Neural cell (in vitro differentiated cells): ENCODE measurements around the gene STAB1.

Experiments
- CTCF ChIP-seq: fragments of 450-650 bp; IDR thresholded peaks from 2 replicates; pipeline ENCODE4 v1.5.1; 2014; ENCODE audit warnings: antibody characterized with exemption, mild to moderate bottlenecking, moderate library complexity; ENCODE audit not compliant: poor library complexity, severe bottlenecking
- EP300 ChIP-seq: fragments of 450-650 bp; conservative IDR thresholded peaks from 2 replicates; pipeline ENCODE4 v1.6.1; 2014; ENCODE audit warnings: antibody characterized with exemption, mild to moderate bottlenecking, moderate library complexity; ENCODE audit not compliant: poor library complexity, severe bottlenecking
- EZH2 ChIP-seq: fragments of 200-600, 300-800 bp; shearing (Covaris generic), sonication (generic); IDR thresholded peaks from 2 replicates; pipeline ENCODE4 v1.6.1; 2014; ENCODE audit warnings: antibody characterized with exemption, low read length, borderline replicate concordance, mild to moderate bottlenecking; ENCODE audit not compliant: insufficient read depth, poor library complexity, severe bottlenecking
- POLR2AphosphoS5 ChIP-seq: IDR thresholded peaks from 2 replicates; pipeline ENCODE4 v1.6.1; 2012
- REST ChIP-seq: IDR thresholded peaks from 2 replicates; pipeline ENCODE4 v1.6.1; 2012; ENCODE audit warnings: borderline replicate concordance

GRCh38 chr3:52551118-52551517 is 56.0 kb downstream of the STAB1 start:
- TF ChIP-seq REST (no peak), CTCF (no peak), EZH2 (no peak), EP300 (no peak), POLR2AphosphoS5 (no peak)
